Motor neuron (in vitro differentiated cells): Measurements from ENCODE around the gene SGO2. TPM values are rescaled to one million over a fixed set of nuclear protein-coding genes. Genes with fewer than 3 reads are reported as not detected.
"Not testable (repeated sequence)": the region's sequence is repeated elsewhere in the genome, so short reads cannot be mapped to it uniquely, and the experiment has no call there.

ENCODE experiments used
- ATAC-seq, 8 experiments: fragments of 200-7000 bp; cut with Tn5 transposase; replicated peaks in 6 of 8; 2 replicates each; pipeline ENCODE4 v1.8.0; 2021; ENCODE audit warnings: mild to moderate bottlenecking in 8 of 8, moderate library complexity in 8 of 8
- H3K27ac ChIP-seq, 2 donors: fragments of 250-450 bp; sonication (Bioruptor Pico); 2 replicates each; pipeline ENCODE4 v1.9.0; 2021; ENCODE audit warnings: antibody characterized with exemption in 2 of 2, mild to moderate bottlenecking in 2 of 2, moderate library complexity in 1 of 2
- H3K4me1 ChIP-seq, 2 donors: fragments of 250-450 bp; sonication (Bioruptor Pico); replicated peaks in 1 of 2; 2 replicates each; pipeline ENCODE4 v1.6.1; 2021; ENCODE audit warnings: antibody characterized with exemption in 2 of 2, mild to moderate bottlenecking in 2 of 2, moderate library complexity in 1 of 2
- H3K4me3 ChIP-seq, 5 donors: fragments of 250-450 bp; sonication (Bioruptor Pico); 2 replicates each; pipeline ENCODE4 v1.9.0; 2021; ENCODE audit warnings: antibody characterized with exemption in 5 of 5, mild to moderate bottlenecking in 5 of 5, moderate library complexity in 4 of 5
- WGBS, 10 experiments: fragments of 450-650 bp; shearing (Covaris generic); methylation state at CpG; one replicate each; pipeline ENCODE4 v1.0.0; 2022; 5-methylcytosine and 5-hydroxymethylcytosine counted together
- in situ Hi-C, 9 experiments: fragments of 400-800 bp; cut with MboI; loops; one replicate each; pipeline ENCODE4 v1.15.0; 2021; ENCODE audit warnings: low sequenced_read_pairs in 9 of 9, low pct_unique_long_range_greater_than_20kb in 2 of 9; ENCODE audit not compliant: unreplicated experiment in 9 of 9
- total RNA-seq, 8 experiments: library from RNA; unstranded; fragments of 300-600 nt; gene quantifications; 2 replicates each; pipeline versions ENCODE4 v1.2.3 to v1.2.4, GENCODE V29; 2022

Gene SGO2
- total RNA-seq, 8 experiments from 2014 or later = 1.1 to 20.5 (median 3.2) TPM

- in situ Hi-C loops = no loop called here
- Histone ChIP-seq H3K4me3 (no peak overlapping the region), H3K27ac (no peak overlapping the region), H3K4me1 (no peaks in the 10 kb centered on the region)
- ATAC-seq = no peak
- WGBS, 10 experiments = 20 to 100% (median 79%) methylated on average over 1 to 3 of the region's 5 CpGs; no CpG with 5 or more reads in 1 of the 10 experiments
Observed at GRCh38 chr2:200604571-200605255, 78.7 kb downstream of the SGO2 start.

DNA sequence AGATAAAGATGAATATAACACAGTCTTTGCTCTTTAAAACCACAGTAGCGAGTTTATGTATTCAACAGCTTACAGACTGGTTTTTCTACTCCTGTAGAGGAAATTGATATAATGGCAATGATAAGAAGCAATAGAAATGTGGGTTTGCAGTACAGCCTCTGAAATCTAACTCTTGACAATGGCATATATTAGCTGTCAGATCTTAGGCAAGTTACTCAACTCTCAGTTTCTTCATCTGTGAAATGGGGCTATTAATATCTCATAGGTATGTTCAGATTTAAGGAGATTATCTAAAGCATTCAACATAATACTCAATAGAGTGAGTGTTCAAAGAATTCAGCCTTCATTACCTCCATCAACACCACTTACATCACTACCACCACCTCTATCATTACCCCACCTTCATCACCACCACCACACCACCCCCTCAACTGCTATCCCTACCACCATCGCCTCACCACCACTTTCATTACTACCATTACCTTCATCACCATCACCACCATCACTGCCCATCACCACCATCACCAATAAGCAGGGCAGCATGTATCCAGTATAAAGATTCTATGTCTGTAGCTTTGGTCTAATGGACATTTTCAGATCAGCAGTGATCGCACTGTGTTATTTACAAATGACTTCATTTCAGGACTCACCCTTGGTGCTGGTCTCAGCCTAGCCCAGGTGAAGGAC, 82.5 kb downstream of the SGO2 start:
- H3K27ac ChIP-seq = no peak overlapping the region
- WGBS, 10 experiments = 33 to 100% (median 91%) methylated on average over 1 to 3 of the region's 3 CpGs; no CpG with 5 or more reads in 1 of the 10 experiments
- H3K4me1 ChIP-seq = no peaks in the 10 kb centered on the region
- H3K4me3 ChIP-seq = no peak overlapping the region
- peak in 1 of 8 experiments; percentile 57 for ATAC-seq
- in situ Hi-C loops = no loop called here

- Histone ChIP-seq H3K4me3 (no peak overlapping the region), H3K4me1 (no peaks in the 10 kb centered on the region), H3K27ac (no peak overlapping the region)
- ATAC-seq = peak in 2 of 8 experiments; percentile 99 to 100
- in situ Hi-C loops = no loop called here
Observed at GRCh38 chr2:200609028-200609614, 83.1 kb downstream of the SGO2 start.

GRCh38 chr2:200610217-200610616, 84.2 kb downstream of the SGO2 start:
- ATAC-seq, in situ Hi-C loops, H3K4me3 ChIP-seq, H3K4me1 ChIP-seq, H3K27ac ChIP-seq: not testable (repeated sequence)
- 57 to 100% (median 95%) methylated on average over 1 to 3 of the region's 3 CpGs; no CpG with 5 or more reads in 5 of the 10 experiments for WGBS, 10 experiments

DNA sequence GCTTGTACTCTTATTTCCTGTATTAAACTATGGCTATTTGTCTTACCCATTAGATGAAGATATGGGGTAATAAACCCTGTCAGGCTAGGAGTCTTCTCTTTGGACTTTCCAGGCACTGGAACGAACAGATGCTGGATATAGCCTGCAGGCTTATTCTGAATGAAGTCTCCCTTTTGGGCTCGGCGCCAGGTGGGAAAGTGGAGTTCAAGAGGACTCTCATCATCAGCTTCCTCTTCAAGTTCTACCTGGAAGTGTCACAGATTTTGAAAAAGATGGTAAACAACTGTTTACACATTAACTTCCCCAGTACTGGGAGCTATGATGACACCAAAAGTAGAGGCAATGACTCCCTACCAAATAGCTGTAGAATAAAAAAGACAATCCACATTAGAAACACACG, 87.7 kb downstream of the SGO2 start:
- ATAC-seq = no peak
- H3K4me3 ChIP-seq = no peak overlapping the region
- no peak overlapping the region for H3K27ac ChIP-seq
- in situ Hi-C loops = no loop called here
- 20 to 100% (median 78%) methylated on average over 1 to 4 of the region's 4 CpGs; no CpG with 5 or more reads in 2 of the 10 experiments for WGBS, 10 experiments
- H3K4me1 ChIP-seq = no peaks in the 10 kb centered on the region

DNA sequence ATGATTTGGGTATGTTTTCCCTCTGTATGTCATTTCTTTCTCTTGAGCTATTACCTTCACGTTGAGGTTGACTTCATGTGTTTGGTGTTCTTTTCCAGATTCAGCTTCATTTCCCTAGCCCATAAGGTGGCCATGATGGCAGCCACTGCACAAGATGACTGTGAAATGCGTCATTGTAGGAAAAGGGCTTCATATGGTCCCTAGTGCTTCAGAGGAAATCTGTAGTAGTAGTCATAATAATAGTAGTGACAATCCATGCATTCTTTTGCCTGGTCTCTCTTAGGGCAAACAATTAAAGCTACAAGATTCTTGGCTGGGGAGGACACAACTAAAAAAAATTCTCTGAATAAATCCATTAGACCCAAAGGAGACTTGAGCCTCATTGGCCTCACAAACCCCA, 88.2 kb downstream of the SGO2 start:
- Histone ChIP-seq H3K4me3 (no peak overlapping the region), H3K4me1 (no peaks in the 10 kb centered on the region), H3K27ac (no peak overlapping the region)
- ATAC-seq = no peak
- in situ Hi-C loops = no loop called here
- 0 to 100% (median 76%) methylated on average over 1 to 2 of the region's 2 CpGs; no CpG with 5 or more reads in 1 of the 10 experiments for WGBS, 10 experiments

- Histone ChIP-seq H3K27ac (no peak overlapping the region), H3K4me1 (no peaks in the 10 kb centered on the region), H3K4me3 (no peak overlapping the region)
- WGBS, 10 experiments = 50 to 100% (median 60%) methylated on average over 1 of the region's 1 CpG; no CpG with 5 or more reads in 5 of the 10 experiments
- ATAC-seq = peak in 2 of 8 experiments; percentile 46 to 68
- in situ Hi-C loops = no loop called here
Observed at GRCh38 chr2:200615247-200615646, 89.2 kb downstream of the SGO2 start.

DNA sequence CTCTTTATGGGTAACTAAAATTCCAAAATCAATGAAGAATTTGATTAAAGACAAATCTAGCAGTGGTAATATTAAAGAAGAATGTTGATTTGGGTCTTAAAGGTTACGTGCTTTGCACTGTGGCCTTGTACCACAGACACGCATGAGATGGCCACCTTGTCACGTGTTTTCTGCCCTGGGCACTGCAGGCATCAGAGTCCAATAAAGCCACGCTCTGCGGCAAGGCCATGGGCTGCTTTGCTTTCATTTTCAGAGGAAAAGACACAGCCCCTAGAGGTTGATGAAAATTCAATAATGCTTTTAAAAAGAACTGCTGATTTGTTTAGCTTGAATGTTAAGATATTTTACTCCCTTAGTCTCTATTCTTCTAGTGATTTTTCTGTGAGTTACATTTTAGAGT, 90.2 kb downstream of the SGO2 start:
- Histone ChIP-seq H3K27ac (no peak overlapping the region), H3K4me3 (no peak overlapping the region), H3K4me1 (no peaks in the 10 kb centered on the region)
- 72 to 100% (median 89%) methylated on average over 1 to 5 of the region's 5 CpGs for WGBS, 10 experiments
- in situ Hi-C loops = no loop called here
- ATAC-seq = peak in 1 of 8 experiments; percentile 25

DNA sequence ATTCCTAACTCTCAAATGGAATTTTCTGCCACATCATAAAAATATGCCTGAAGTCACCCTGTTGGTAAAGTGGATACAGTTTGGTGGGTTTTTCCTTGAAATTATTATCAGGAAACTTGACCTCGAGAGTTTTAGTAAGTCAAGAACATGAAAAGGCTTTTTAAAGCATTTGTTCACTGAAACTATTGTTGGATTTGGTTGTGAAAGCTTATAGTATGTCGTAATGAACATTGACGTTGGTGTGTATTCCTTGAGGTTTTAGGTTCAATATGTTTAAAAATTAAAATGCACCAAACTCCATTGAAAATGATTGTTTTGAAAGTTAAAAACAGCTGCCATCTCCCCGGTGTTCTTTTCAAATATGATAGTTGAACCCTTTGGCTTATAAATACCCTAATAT, 90.6 kb downstream of the SGO2 start:
- no peak overlapping the region for H3K27ac ChIP-seq
- H3K4me3 ChIP-seq = no peak overlapping the region
- in situ Hi-C loops = no loop called here
- ATAC-seq = no peak
- 33 to 100% (median 81%) methylated on average over 3 to 4 of the region's 4 CpGs; no CpG with 5 or more reads in 1 of the 10 experiments for WGBS, 10 experiments
- H3K4me1 ChIP-seq = no peaks in the 10 kb centered on the region

GRCh38 chr2:200617156-200618053, 91.4 kb downstream of the SGO2 start:
- no peak overlapping the region for H3K4me3 ChIP-seq
- ATAC-seq = peak in 1 of 8 experiments; percentile 23
- 14 to 84% (median 65%) methylated on average over 1 to 6 of the region's 6 CpGs; no CpG with 5 or more reads in 2 of the 10 experiments for WGBS, 10 experiments
- H3K27ac ChIP-seq = no peak overlapping the region
- no peaks in the 10 kb centered on the region for H3K4me1 ChIP-seq
- in situ Hi-C loops = no loop called here

GRCh38 chr2:200618054-200618419, 92.0 kb downstream of the SGO2 start:
- in situ Hi-C loops = no loop called here
- Histone ChIP-seq H3K4me1 (no peaks in the 10 kb centered on the region), H3K27ac (no peak overlapping the region), H3K4me3 (no peak overlapping the region)
- 39 to 83% (median 63%) methylated on average over 1 to 3 of the region's 3 CpGs for WGBS, 10 experiments
- ATAC-seq = no peak

- peak in 4 of 8 experiments; percentile 29 to 85 (median 73) for ATAC-seq
- H3K27ac ChIP-seq = no peak overlapping the region
Observed at GRCh38 chr2:200618590-200619021, 92.6 kb downstream of the SGO2 start.

More at GRCh38 chr2:200618590-200619021, 92.6 kb downstream of the SGO2 start:
- Histone ChIP-seq H3K4me1 (no peaks in the 10 kb centered on the region), H3K4me3 (no peak overlapping the region)
- WGBS, 10 experiments = 0 to 100% (median 68%) methylated on average over 1 to 3 of the region's 3 CpGs; no CpG with 5 or more reads in 2 of the 10 experiments
- in situ Hi-C loops = no loop called here
